Measurements from ENCODE around the gene HS2ST1. TPM values are rescaled to one million over a fixed set of nuclear protein-coding genes. Genes with fewer than 3 reads are reported as not detected.

The HS2ST1 gene
- total and polyA plus RNA-seq, 2 experiments from 2014 or later, result 6.7 to 17.1 TPM

DNA sequence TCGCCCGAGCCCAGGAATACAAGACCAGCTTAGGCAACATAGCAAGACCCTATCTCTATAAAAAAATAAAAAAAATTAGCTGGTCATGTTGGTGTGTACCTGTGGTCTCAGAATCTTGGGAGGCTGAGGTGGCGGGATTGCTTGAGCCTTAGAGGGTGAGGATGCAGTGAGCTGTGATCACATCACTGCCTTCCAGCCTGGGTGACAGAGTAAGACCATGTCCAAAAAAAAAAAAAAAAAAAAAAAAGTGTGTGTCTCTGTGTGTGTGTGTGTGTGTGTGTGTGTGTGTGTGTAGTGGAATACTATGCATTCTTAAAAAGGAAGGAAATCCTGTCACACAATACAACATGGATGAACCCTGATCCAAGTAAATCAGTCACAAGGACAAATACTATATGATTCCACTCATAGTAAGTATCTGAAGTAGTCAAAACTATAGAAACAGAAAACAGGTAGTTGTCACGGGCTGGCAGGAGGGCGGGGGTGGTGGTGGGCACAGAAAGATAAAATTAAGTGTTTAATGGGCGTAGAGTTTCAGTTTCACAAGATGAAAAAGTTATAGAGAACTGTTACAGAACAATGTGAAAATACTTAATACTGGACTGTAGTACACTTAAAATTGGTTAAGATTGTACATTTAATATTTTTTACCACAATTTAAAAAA, 48.3 kb upstream of the HS2ST1 start (continued):
- TF ChIP-seq, protein P1, sequence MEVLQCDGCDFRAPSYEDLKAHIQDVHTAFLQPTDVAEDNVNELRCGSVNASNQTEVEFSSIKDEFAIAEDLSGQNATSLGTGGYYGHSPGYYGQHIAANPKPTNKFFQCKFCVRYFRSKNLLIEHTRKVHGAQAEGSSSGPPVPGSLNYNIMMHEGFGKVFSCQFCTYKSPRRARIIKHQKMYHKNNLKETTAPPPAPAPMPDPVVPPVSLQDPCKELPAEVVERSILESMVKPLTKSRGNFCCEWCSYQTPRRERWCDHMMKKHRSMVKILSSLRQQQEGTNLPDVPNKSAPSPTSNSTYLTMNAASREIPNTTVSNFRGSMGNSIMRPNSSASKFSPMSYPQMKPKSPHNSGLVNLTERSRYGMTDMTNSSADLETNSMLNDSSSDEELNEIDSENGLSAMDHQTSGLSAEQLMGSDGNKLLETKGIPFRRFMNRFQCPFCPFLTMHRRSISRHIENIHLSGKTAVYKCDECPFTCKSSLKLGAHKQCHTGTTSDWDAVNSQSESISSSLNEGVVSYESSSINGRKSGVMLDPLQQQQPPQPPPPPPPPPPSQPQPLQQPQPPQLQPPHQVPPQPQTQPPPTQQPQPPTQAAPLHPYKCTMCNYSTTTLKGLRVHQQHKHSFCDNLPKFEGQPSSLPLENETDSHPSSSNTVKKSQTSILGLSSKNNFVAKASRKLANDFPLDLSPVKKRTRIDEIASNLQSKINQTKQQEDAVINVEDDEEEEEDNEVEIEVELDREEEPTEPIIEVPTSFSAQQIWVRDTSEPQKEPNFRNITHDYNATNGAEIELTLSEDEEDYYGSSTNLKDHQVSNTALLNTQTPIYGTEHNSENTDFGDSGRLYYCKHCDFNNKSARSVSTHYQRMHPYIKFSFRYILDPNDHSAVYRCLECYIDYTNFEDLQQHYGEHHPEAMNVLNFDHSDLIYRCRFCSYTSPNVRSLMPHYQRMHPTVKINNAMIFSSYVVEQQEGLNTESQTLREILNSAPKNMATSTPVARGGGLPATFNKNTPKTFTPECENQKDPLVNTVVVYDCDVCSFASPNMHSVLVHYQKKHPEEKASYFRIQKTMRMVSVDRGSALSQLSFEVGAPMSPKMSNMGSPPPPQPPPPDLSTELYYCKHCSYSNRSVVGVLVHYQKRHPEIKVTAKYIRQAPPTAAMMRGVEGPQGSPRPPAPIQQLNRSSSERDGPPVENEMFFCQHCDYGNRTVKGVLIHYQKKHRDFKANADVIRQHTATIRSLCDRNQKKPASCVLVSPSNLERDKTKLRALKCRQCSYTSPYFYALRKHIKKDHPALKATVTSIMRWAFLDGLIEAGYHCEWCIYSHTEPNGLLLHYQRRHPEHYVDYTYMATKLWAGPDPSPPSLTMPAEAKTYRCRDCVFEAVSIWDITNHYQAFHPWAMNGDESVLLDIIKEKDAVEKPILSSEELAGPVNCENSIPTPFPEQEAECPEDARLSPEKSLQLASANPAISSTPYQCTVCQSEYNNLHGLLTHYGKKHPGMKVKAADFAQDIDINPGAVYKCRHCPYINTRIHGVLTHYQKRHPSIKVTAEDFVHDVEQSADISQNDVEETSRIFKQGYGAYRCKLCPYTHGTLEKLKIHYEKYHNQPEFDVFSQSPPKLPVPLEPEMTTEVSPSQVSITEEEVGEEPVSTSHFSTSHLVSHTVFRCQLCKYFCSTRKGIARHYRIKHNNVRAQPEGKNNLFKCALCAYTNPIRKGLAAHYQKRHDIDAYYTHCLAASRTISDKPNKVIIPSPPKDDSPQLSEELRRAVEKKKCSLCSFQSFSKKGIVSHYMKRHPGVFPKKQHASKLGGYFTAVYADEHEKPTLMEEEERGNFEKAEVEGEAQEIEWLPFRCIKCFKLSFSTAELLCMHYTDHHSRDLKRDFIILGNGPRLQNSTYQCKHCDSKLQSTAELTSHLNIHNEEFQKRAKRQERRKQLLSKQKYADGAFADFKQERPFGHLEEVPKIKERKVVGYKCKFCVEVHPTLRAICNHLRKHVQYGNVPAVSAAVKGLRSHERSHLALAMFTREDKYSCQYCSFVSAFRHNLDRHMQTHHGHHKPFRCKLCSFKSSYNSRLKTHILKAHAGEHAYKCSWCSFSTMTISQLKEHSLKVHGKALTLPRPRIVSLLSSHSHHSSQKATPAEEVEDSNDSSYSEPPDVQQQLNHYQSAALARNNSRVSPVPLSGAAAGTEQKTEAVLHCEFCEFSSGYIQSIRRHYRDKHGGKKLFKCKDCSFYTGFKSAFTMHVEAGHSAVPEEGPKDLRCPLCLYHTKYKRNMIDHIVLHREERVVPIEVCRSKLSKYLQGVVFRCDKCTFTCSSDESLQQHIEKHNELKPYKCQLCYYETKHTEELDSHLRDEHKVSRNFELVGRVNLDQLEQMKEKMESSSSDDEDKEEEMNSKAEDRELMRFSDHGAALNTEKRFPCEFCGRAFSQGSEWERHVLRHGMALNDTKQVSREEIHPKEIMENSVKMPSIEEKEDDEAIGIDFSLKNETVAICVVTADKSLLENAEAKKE (CRISPR knock-in tag; IDR thresholded peaks at IDR 0.05), result no peak
- TF ChIP-seq, protein P2, sequence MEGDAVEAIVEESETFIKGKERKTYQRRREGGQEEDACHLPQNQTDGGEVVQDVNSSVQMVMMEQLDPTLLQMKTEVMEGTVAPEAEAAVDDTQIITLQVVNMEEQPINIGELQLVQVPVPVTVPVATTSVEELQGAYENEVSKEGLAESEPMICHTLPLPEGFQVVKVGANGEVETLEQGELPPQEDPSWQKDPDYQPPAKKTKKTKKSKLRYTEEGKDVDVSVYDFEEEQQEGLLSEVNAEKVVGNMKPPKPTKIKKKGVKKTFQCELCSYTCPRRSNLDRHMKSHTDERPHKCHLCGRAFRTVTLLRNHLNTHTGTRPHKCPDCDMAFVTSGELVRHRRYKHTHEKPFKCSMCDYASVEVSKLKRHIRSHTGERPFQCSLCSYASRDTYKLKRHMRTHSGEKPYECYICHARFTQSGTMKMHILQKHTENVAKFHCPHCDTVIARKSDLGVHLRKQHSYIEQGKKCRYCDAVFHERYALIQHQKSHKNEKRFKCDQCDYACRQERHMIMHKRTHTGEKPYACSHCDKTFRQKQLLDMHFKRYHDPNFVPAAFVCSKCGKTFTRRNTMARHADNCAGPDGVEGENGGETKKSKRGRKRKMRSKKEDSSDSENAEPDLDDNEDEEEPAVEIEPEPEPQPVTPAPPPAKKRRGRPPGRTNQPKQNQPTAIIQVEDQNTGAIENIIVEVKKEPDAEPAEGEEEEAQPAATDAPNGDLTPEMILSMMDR (conservative IDR thresholded peaks at IDR 0.05; ENCODE audit: low read depth in 2 of 2), result no peak
- TF ChIP-seq ZNF114 (CRISPR knock-in tag; IDR thresholded peaks at IDR 0.05) (no peak), POLR2AphosphoS5 (IDR thresholded peaks at IDR 0.05; ENCODE audit: low read depth) (no peak)

DNA sequence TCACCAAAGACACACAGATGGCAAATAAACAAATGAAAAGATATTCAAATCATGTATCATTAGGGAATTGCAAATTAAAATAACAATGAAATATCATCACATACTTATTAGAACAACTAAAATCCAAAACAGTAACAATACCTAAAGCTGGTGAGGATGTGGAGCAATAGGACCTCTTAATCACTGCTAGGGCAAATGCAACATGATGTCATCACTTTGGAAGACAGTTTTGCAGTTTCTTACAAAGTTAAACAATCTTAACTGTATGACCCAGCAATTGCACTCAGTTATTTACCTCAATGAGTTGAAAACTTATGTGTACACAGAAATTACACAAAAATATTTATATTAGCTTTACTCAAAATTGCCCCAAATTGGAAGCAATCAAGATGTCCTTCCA, 47.8 kb upstream of the HS2ST1 start:
- Mint-ChIP-seq H3K4me1 (peaks cover 16% of the 10 kb centered on the region), H3K27me3 (ENCODE audit: insufficient read depth, low read depth, poor library complexity) (peaks cover 1% of the 10 kb centered on the region), H3K27ac (no peak overlapping the region), H3K36me3 (ENCODE audit: low read depth) (peaks cover 3% of the 10 kb centered on the region; the same call in 1 of the 3 replicates), H3K9me3 (no peaks in the 10 kb centered on the region), H3K4me3 (no peak overlapping the region)
- H3K4me2 ChIP-seq, result no peak overlapping the region
- H3K27ac ChIP-seq (ENCODE audit: low read depth), result no peak overlapping the region
- H3K4me1 ChIP-seq (ENCODE audit: insufficient read depth), result peaks cover 15% of the 10 kb centered on the region
- H3K27me3 ChIP-seq (ENCODE audit: insufficient read depth), result no peaks in the 10 kb centered on the region
- no peaks in the 10 kb centered on the region for H3F3A ChIP-seq (replicated peaks; ENCODE audit: low read depth)
- H3K4me3 ChIP-seq, result no peak overlapping the region
- H3K79me2 ChIP-seq (replicated peaks; ENCODE audit: insufficient read depth), result peaks cover 26% of the 10 kb centered on the region
- no peaks in the 10 kb centered on the region for H3K36me3 ChIP-seq (ENCODE audit: insufficient read depth)
- no peaks in the 10 kb centered on the region for H3K9me2 ChIP-seq (ENCODE audit: insufficient read depth)
- peaks cover 6% of the 10 kb centered on the region; the same call in 1 of the 2 replicates for H4K20me1 ChIP-seq (replicated peaks; ENCODE audit: insufficient read depth)
- ATAC-seq, result no peak
- no peak overlapping the region for H2AFZ ChIP-seq
- no peak for DNase-seq (ENCODE audit: low spot score)
- TF ChIP-seq REST (IDR thresholded peaks at IDR 0.05; ENCODE audit: unreplicated experiment) (no peak), CREB1 (CRISPR knock-in tag; IDR thresholded peaks at IDR 0.05; ENCODE audit: low read depth) (no peak), POLR2AphosphoS5 (IDR thresholded peaks at IDR 0.05; ENCODE audit: low read depth) (no peak)
